Smooth muscle cell of the brain vasculature (primary cell): ENCODE data around the gene SMIM44.
"Not testable (repeated sequence)": the region's sequence is repeated elsewhere in the genome, so short reads cannot be mapped to it uniquely, and the experiment has no call there.

Source experiments
- DNase-seq: peaks from one replicate; pipeline ENCODE4 v3.0.0-alpha.2; 2012; ENCODE audit warnings: low read depth, low spot score

The SMIM44 gene

DNA sequence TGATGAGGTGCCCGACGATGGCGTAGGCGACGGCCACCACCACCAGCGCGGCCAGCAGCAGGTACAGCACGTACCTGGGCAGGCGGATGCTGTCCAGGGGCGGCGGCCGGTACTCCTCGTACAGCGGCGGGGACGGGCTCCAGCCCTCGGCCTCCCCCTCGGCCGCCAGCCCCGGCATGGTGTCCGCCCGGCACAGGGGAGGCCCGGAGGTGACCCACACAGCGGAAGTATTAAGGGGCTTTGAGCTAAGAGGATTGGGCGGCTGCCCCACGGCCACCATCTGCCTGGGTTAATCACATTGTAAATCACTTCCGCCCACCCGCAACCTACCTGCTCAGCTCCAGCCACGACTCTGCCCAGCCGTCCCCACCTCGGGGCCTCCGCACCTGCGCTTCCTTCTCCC is at the start of gene SMIM44:
Gene SMIM44, minus strand, starts transcription at position 216 of the 403 bp plus-strand sequence. Its CDS starts 38 bp downstream, at position 178.
- DNase-seq, result no peak

DNA sequence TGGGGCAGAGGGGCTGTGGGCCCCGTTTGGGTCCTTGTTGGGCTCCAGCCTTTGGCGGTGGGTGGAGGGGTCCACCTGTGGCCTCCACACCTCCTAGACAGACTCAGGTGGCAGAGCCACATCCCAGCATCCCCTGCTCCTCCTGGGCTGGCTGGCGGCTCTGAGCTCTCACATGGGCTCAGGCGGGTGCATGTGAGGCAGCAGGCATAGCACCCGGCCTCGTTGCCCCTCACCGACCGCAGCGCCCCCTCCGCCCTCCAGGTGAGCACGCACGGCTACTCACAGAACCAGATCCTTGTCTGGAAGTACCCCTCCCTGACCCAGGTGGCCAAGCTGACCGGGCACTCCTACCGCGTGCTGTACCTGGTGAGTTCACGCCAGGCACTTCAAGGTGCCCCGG is 49.8 kb upstream of the SMIM44 start:
- no peak for DNase-seq

DNA sequence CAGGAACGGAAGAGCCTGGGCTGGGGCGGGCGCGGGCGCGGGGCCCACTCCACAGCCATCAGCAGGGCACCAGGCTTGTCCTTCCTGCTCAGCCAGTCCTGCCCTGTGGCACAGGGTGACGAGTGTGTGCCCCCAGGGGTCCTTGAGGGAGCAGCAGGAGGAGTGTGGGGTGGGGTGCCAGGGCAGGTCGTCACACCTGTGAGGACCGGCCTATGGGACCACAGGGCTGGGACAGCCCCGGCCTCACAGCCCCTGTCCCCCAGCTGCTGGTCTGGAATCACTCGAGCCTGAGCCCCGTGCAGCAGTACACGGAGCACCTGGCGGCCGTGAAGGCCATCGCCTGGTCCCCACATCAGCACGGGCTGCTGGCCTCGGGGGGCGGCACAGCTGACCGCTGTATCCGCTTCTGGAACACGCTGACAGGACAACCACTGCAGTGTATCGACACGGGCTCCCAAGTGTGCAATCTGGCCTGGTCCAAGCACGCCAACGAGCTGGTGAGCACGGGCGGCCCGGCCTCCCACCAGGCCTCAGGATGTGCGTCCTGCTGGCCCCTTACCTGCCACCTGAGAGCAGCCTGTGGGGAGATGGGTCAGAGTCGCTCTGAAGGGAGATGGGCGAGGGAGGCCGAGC is 49.0 kb upstream of the SMIM44 start:
- no peak for DNase-seq

DNA sequence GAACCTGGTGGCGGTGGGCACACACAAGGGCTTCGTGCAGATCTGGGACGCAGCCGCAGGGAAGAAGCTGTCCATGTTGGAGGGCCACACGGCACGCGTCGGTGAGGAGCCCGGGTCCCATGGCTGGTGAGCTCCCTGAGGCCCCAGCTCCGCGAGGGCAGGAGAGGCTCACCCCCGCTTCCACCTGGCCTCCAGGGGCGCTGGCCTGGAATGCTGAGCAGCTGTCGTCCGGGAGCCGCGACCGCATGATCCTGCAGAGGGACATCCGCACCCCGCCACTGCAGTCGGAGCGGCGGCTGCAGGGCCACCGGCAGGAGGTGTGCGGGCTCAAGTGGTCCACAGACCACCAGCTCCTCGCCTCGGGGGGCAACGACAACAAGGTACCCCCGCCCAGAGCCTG is 48.5 kb upstream of the SMIM44 start:
- no peak for DNase-seq

DNA sequence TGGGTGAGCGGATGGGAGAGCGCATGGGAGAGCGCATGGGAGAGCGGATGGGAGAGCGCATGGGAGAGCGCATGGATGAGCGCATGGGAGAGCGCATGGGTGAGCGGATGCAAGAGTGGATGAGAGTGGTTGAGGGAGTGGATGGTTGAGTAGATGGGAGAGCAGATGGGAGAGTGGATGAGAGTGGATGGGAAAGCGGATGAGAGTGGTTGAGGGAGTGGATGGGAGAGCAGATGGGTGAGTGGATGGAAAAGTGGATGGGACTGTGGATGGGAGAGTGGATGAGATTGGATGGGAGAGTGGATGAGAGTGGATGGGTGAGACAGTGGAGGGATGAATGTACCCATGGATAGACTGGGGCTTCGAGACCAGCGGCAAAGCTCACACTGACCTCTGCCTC is 47.1 kb upstream of the SMIM44 start:
- DNase-seq, result no peak

DNA sequence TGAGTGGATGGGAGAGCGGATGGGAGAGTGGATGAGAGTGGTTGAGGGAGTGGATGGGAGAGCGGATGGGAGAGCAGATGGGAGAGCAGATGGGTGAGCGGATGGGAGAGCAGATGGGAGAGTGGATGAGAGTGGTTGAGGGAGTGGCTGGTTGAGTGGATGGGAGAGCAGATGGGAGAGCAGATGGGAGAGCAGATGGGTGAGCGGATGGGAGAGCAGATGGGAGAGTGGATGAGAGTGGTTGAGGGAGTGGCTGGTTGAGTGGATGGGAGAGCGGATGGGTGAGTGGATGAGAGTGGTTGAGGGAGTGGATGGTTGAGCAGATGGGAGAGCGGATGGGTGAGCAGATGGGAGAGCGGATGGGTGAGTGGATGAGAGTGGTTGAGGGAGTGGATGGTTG is 46.1 kb upstream of the SMIM44 start:
- not testable (repeated sequence) for DNase-seq

DNA sequence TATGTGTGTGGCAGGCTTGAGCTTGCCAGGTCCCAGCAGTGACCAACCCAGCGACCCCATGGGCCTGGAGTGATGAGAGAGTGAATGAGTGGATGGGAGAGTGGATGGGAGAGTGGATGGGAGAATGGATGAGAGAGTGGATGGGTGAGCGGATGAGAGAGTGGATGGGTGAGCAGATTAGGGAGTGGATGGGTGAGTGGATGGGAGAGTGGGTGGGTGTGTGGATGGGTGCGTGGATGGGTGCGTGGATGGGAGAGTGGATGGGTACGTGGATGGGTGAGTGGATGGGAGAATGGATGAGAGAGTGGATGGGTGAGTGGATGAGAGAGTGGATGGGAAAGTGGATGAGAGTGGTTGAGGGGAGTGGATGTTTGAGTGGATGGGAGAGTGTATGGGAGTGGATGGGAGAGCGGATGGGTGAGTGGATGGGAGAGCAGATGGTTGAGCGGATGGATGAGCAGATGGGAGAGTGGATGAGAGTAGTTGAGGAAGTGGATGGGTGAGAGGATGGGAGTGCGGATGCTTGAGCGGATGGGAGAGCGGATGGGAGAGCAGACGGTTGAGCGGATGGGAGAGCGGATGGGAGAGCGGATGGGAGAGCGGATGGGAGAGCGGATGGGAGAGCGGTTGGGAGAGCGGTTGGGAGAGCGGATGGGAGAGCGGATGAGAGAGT is 45.4 kb upstream of the SMIM44 start:
- DNase-seq, result no peak

DNA sequence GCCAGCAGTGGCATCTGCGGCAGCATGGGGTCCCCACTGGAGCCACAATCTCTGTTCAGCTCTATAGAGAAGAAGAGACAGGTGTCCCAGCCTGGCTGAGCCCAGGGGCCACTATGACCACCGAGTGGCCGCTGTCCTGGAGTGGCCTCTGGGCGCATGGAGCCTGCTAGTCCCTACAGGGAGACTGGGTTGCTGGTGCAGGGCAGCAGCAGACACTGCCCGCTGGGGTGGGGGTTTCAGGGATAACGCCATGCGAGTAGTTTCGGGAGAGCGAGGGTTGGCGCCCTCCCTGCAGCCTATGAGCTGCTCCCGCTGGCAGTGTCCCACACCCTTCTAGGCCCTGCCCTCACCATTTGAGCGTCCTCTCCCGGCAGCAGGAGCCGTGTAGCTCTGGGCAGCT is 44.8 kb upstream of the SMIM44 start:
- no peak for DNase-seq

DNA sequence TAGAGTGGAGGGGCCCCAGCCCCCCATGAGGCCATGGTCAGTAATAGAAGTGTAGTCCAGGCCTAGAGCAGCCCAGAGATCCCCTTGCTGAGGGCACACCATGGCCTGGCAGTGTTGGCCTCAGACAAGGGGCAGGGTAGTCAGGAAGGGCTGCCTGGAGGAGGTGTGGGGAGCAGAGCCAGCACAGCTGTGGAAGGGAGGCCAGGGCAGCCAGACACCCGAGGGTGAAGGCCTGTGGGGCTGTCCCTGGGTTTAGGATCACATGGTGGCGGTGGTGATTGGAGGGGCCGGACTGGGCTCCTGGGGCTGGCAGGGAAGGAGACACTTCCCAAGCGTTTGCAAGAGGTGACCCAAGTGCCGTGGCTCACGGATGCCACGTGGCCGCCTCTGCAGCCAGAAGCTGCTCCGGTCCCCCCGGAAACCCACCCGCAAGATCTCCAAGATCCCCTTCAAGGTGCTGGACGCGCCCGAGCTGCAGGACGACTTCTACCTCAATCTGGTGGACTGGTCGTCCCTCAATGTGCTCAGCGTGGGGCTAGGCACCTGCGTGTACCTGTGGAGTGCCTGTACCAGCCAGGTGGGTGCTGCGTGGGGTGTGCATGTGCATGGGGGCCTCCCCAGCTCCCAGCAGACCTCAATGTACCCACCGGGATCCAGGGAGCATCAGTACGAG is 44.1 kb upstream of the SMIM44 start:
- DNase-seq, result no peak

DNA sequence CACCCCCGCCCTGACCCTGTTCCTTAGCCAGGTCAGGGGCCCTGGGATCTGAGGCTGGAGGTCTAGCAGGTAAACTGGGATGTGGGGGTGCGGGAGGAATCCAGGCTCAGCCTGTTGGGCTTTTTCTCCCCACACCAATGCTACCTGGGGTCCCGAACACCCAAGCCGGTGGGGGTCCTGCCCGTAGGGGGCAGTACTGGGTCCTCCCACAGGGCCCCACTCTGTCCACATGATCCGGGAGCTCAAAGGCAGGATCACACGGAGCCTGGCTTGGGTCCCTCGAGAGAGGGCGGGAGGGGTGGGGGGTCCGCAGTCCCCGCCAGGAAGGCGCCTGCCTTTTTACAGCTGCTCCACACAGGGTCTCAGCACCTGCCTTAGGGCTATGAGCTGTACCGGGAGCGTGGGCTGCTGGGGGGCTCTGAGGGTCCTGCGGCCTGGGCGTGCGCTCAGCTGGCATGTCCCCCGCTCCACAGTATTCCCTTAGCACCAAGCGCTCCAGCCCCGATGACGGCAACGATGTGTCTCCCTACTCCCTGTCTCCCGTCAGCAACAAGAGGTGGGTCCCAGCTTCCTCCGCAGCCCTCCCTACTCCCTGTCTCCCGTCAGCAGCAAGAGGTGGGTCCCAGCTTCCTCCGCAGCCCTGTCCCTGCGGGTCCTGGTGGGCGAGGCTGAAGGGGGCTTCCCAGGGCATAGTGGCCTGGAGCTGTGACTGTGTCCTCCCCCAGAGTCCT is 43.4 kb upstream of the SMIM44 start:
- no peak for DNase-seq

DNA sequence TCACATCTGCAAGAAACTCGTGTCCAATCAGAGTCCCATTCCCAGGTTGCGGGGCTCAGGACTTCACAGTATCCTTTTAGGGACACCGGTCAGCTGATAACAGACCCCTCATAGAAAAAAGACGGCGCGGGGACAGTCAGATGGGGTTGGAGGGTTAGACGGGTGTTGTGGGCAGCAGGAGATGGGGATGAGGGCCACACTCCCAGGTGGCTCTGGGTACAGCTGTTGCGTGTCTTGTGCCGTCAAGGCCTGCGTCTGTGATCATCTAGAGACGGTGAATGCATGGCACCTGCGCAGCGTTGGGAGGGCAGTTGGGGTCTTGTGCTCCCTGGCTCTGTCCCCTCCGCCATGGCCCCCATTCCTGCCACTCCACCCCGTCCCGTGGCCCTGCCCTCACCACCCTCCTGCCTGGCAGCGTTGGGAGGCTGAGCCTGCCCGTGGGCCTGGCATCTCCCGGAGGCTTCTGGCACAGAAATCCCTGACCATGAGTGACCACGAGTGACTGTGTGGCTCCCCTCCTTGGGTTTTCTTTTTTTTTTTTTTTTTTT is 41.7 kb upstream of the SMIM44 start:
- no peak for DNase-seq

DNA sequence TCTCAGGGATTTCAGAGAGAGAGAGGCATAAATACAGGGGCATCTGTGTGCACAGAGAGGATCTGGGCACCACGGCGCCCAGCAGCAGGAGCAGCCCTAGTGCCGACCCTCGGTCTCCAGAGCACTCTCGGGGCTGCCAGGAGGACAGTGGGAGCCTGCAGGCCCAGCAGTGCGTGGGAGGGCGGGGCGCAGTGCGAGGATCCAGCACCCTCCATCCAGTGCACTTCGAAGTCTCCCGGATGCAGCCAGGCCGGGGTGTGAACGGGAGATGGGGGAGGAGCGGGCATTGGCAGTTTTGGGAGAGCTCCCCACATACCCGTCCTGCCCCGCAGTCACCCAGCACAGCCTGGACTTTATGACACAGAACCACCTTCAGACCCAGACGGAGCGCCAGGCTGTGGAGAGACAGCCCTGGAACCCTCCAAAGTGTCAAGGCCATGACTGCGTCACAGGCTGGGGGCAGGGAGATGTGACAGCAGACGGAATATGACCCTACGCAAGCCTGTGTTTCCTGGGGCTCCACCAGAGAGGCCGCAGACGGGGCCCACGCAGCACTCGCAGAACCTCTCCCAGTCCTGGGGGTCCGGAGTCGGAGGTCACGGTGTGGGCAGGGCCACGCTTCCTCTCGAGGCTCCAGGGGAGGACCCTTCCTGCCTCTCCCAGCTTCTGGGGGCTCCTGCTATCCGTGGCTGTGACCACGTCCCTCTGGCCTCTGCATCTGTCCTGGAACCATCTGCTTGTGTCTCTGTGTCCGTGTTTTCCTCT is 41.0 kb upstream of the SMIM44 start:
- no peak for DNase-seq

DNA sequence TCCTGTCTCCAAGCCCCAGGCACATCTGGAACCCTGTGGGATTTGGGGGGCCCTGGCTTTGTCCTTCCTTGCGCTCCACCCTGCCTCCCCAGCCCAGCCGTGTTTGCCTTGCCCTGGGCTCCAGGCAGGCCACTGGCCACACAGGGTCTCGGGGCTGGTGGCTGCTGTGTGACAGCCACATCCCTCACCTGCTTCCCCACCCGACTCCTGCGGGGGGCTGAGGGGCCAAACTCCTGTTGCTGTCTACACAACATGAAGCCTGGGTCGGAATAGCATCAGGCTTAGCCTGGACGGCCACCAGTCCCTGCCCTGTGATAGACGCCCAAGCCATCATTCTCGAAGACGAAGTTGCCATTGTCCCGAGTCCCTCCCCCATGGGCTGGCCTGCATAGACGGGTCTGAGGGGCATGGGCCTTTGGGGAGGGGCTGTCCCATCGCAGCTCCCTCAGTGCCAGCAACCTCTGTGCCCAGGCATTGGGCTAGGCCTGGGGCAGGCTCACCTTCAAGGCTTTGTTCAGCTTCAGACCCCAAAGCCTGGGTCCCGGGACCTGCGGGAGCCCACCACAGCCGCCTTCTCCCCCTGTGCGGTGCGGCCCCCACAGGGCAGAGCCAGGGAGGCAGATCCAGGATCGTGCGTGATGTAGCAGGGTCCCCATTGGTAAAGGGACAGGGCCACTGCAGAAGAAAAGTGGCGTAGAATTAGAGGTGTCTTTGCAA is 40.3 kb upstream of the SMIM44 start:
- no peak for DNase-seq

DNA sequence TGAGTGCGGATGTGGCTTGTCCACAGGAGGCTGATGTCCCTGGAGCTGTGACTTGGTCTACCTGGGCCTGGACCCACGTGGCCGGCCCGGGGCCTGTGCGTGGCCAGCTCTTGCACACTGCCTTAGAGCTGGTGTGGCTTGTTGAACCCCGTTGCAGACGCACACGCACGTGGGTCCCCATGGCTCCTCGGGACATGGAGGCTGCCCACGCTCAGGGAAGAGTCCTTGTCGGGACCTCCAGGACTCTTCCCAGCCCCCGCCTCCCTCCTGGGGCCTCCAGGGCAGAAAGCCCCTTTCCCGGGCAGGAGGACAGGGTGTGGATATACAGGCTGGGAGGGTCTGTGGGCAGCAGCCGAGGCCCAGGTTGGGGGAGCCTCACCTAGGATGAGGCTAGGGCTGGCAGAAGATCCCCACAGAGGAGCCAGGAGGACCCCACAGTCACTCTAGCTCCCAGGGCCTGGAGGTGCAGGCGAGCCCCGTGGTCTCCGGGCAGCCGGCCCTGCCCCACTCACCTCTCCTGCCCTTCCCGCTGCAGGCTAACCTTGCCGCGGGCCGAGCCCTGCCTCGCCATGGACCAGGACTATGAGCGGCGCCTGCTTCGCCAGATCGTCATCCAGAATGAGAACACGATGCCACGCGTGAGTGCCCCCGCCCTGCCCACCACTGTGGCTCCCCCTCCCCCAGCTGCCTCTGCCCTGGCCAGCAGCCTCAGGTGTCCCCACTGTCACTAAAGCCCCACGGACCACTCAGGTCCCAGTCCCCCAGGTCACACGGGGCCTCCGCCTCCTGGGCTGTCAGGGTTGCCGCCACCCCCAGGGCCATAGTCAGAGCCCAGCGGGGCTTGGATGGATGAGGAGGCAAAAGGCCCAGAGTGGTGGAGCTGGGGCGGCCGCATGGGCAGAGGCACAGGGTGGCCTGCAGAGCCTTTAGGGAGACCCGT is 39.5 kb upstream of the SMIM44 start:
- no peak for DNase-seq

DNA sequence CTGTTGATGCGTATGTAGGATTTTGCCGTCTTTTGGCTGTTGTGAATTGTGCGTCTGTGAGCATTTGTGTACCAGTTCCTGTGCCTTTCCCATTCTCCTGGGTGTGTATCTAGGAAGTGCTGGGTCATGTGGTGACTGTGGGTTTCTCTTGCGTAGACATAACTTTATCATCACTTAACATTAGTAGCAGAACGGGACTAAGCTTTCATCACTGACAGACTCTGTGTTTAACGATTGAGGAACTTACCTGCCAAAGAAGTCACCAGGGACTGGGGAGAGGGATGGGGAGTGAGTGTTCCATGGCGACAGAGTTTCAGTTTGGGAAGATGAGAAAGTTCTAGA is 37.8 kb upstream of the SMIM44 start:
- DNase-seq, result no peak

DNA sequence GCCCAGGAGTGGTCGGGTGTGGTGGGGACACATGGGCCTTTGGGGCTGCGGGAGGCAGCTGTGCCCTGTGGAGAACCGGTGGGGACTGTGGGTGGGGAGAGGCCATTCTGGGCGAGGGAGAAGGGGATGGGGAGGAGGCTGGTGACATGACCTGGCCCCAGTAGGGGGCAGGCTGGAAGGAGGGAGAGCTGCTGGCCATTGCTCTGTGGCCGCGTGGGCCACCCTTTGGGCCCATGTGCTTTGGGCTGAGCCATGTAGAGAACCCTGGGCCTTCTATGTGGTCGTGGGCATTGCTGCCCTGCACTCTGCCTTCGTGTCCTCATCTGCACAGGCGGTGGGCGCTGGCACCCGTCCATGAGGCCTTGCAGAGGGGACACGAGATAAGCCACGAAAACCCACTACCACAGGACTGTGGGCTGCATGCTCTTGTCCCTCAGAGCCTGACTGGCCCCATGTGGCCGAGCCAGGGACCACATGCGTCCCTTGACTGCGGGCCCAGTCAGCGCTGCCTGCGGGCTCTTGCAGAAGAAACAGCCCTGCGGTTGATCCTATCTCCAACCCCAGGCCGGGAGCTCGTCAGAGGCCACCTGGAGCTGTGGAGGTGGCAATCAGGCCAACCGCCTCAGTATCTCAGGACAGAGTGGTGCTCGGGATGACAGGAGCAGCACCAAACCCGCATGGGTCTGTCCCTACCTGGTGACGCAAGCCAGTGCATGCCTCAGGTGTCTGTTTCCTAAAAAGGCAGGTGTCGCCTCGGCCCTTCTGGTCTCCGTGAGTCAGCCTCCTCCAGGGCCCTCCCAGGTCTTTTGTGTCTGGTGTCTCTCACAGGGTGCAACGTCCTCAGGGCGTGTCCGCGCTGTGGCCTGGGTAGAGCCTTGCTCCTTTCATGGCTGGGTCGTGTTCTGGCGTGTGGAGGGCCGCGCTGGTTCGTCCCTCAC is 37.2 kb upstream of the SMIM44 start:
- no peak for DNase-seq

DNA sequence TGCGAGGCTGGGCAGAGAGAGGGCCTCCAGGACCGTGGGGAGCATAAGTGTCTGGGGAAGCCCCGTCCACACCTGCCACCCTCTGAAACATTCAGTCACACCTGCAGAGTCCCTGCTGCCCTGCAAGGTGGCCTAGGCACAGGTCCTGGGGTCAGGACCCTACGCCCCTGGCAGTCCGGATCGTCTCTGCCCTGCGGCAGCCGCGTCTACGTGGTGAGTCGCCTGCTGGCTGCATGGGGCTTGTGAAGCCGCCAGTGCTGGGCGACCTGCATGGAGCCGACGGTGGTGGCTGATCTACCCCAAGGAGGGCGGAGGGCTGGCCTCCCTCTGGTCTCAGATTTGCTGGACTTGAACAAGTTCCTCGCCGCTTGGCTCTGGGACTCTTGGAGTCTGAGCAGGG is 35.9 kb upstream of the SMIM44 start:
- DNase-seq, result no peak

DNA sequence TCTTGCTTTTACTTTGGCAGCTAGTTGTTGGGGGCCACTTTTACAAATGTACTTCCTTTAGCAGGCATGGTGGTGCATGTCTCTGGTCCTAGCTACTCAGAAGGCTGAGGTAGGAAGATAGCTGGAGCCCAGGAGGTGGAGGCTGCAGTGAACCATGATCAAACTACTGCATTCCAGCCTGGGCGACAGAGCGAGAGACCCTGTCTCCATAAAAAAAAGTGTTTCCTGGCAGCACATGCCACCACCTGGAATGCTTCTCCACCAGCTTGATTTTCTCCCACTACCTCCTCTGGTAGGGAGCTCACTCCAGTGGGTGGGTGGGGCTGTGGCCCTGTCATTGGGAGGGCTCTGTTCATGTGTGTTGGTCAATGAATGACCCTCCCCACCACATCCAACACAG is 35.4 kb upstream of the SMIM44 start:
- no peak for DNase-seq

DNA sequence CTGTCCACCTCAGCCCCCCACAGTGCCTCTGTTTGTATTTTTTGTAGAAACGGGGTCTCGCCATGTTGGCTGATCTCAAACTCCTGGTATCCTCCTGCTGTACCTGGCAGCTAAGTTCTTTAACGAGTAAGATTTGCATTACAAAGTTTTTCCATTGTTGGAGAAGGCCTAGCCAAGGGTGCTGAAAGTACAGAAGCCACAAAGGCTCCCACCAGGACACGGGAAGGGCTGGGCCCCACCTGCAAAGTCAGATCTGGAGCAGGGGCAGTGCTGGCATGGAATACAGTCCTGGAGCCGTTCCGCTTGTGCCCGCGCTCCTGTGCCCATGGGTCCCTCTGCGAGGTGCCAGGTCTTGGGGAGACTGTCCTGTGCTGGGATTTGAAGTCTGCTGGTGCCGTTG is 35.0 kb upstream of the SMIM44 start:
- DNase-seq, result no peak
